Activated B cell treated with CpG ODN at 0.5 μM for 24 hours (primary cell): ENCODE measurements around the gene MAU2. TPM values are rescaled to one million over a fixed set of nuclear protein-coding genes. Genes with fewer than 3 reads are reported as not detected.

Source experiments
- ATAC-seq: fragments of 200-7000 bp; cut with Tn5 transposase; one replicate; pipeline ENCODE4 v1.10.0; 2021; ENCODE audit warnings: low read depth, mild to moderate bottlenecking, moderate library complexity
- CTCF ChIA-PET: fragments of 350-600 bp; sonication (Branson Sonifier 250); formaldehyde crosslinking; loops from one replicate; lab custom pipeline; 2021; ENCODE audit warnings: antibody characterized with exemption; lab: Charles Lee
- POLR2A ChIA-PET: fragments of 350-600 bp; sonication (Branson Sonifier 250); formaldehyde crosslinking; loops from one replicate; lab custom pipeline; 2021; ENCODE audit warnings: antibody characterized with exemption; lab: Charles Lee
- DNase-seq: peaks from one replicate; pipeline ENCODE4 v3.0.0; 2022
- H3K27ac Mint-ChIP-seq: one replicate; pipeline ENCODE4 v1.8.0; 2020; ENCODE audit warnings: mixed read lengths
- H3K27me3 Mint-ChIP-seq: one replicate; pipeline ENCODE4 v1.8.0; 2021; ENCODE audit warnings: mixed read lengths
- H3K36me3 Mint-ChIP-seq: one replicate; pipeline ENCODE4 v1.8.0; 2021; ENCODE audit warnings: low read depth, mixed read lengths
- H3K4me1 Mint-ChIP-seq: one replicate; pipeline ENCODE4 v1.8.0; 2021; ENCODE audit warnings: mixed read lengths
- H3K4me3 Mint-ChIP-seq: one replicate; pipeline ENCODE4 v1.8.0; 2020; ENCODE audit warnings: mild to moderate bottlenecking, mixed read lengths
- H3K9me3 Mint-ChIP-seq: one replicate; pipeline ENCODE4 v1.8.0; 2020; ENCODE audit warnings: mixed read lengths
- CTCF ChIP-seq: fragments of 200-600 bp; IDR thresholded peaks from one replicate; pipeline ENCODE4 v1.8.0; 2022; ENCODE audit warnings: antibody characterized with exemption, mild to moderate bottlenecking
- intact Hi-C: fragments of 100-400 bp; cut with micrococcal nuclease; formaldehyde crosslinking; loops from one replicate; pipeline ENCODE4 v1.15.1; 2024
- total RNA-seq: library from RNA; stranded (reverse); gene quantifications from 2 replicates; pipeline ENCODE4 v1.2.3, GENCODE V29; 2022

Gene MAU2
- total RNA-seq, 1 donor from 2014 or later = 126 TPM

- Mint-ChIP-seq H3K36me3 (peaks cover 78% of the 10 kb centered on the region), H3K27ac (no peak overlapping the region), H3K9me3 (no peaks in the 10 kb centered on the region), H3K4me1 (no peaks in the 10 kb centered on the region), H3K27me3 (no peaks in the 10 kb centered on the region), H3K4me3 (no peak overlapping the region)
- ChIA-PET POLR2A (no interaction called here), CTCF (no interaction called here)
- DNase-seq (no peak), ATAC-seq (no peak)
- intact Hi-C loops = no loop called here
- TF ChIP-seq CTCF = no peak
These were observed 14.9 kb upstream of the MAU2 start for GRCh38 chr19:19305696-19306095.

GRCh38 chr19:19306191-19306590 is 14.4 kb upstream of the MAU2 start:
- POLR2A ChIA-PET = no interaction called here
- Mint-ChIP-seq H3K36me3 (peaks cover 75% of the 10 kb centered on the region), H3K9me3 (no peaks in the 10 kb centered on the region), H3K27me3 (no peaks in the 10 kb centered on the region), H3K4me1 (no peaks in the 10 kb centered on the region), H3K4me3 (no peak overlapping the region), H3K27ac (no peak overlapping the region)
- no peak for DNase-seq
- TF ChIP-seq CTCF = no peak
- intact Hi-C loops = no loop called here
- no peak for ATAC-seq
- CTCF ChIA-PET = no interaction called here

- DNase-seq = no peak
- Mint-ChIP-seq H3K4me3 (no peak overlapping the region), H3K27me3 (no peaks in the 10 kb centered on the region), H3K4me1 (no peaks in the 10 kb centered on the region), H3K36me3 (peaks cover 72% of the 10 kb centered on the region), H3K9me3 (no peaks in the 10 kb centered on the region), H3K27ac (no peak overlapping the region)
- no peak for ATAC-seq
- CTCF ChIA-PET = no interaction called here
- POLR2A ChIA-PET = no interaction called here
- intact Hi-C loops = no loop called here
- TF ChIP-seq CTCF = no peak
These were observed 12.3 kb upstream of the MAU2 start for GRCh38 chr19:19308373-19308772.

GRCh38 chr19:19315444-19315843 is 5.2 kb upstream of the MAU2 start:
- Mint-ChIP-seq H3K27me3 (no peaks in the 10 kb centered on the region), H3K36me3 (peaks cover 46% of the 10 kb centered on the region), H3K4me1 (peaks cover 20% of the 10 kb centered on the region), H3K27ac (no peak overlapping the region), H3K4me3 (no peak overlapping the region), H3K9me3 (no peaks in the 10 kb centered on the region)
- intact Hi-C loops = no loop called here
- DNase-seq = no peak
- CTCF ChIA-PET = no interaction called here
- POLR2A ChIA-PET = interaction anchor here (0.6 kb wide), 1 partner anchor 179 kb away, joined by 4 read pairs; no protein-coding TSS in a partner anchor
- TF ChIP-seq CTCF = no peak
- ATAC-seq = no peak

- DNase-seq (no peak), ATAC-seq (no peak)
- ChIA-PET POLR2A (interaction anchor here (0.6 kb wide), 1 partner anchor 180 kb away, joined by 4 read pairs; no protein-coding TSS in a partner anchor), CTCF (no interaction called here)
- no peak overlapping the region for H3K4me3 Mint-ChIP-seq
- no peak overlapping the region for H3K27ac Mint-ChIP-seq
- peaks cover 46% of the 10 kb centered on the region for H3K36me3 Mint-ChIP-seq
- no peak for TF ChIP-seq CTCF
- H3K27me3 Mint-ChIP-seq = no peaks in the 10 kb centered on the region
- intact Hi-C loops = no loop called here
- peaks cover 21% of the 10 kb centered on the region for H3K4me1 Mint-ChIP-seq
- no peaks in the 10 kb centered on the region for H3K9me3 Mint-ChIP-seq
These were observed 4.5 kb upstream of the MAU2 start for GRCh38 chr19:19316082-19316481.
